GM18519 (cell line): ENCODE measurements around the gene C1orf53.
"Not testable (repeated sequence)": the region's sequence is repeated elsewhere in the genome, so short reads cannot be mapped to it uniquely, and the experiment has no call there.

Experiments
- ATAC-seq: cut with Tn5 transposase; IDR thresholded peaks from one replicate; pipeline ENCODE4 v1.9.1; 2021; ENCODE audit warnings: mild to moderate bottlenecking, moderate library complexity; ENCODE audit not compliant: unreplicated experiment, low FRiP score

Gene C1orf53

GRCh38 chr1:197902454-197903195 is at the start of gene C1orf53:
Gene C1orf53, plus strand, starts transcription at chr1:197902630. Its CDS starts 20 bp downstream, at chr1:197902650.
- ATAC-seq, result peak; percentile 93

GRCh38 chr1:197855751-197856150 is 46.7 kb upstream of the C1orf53 start:
- not testable (repeated sequence) for ATAC-seq

GRCh38 chr1:197857477-197857876 is 45.0 kb upstream of the C1orf53 start:
- ATAC-seq, result no peak

- no peak for ATAC-seq
These were observed 43.4 kb upstream of the C1orf53 start for GRCh38 chr1:197859024-197859423.

GRCh38 chr1:197862221-197862620 is 40.2 kb upstream of the C1orf53 start:
- no peak for ATAC-seq

GRCh38 chr1:197862671-197863070 is 39.8 kb upstream of the C1orf53 start:
- no peak for ATAC-seq

- no peak for ATAC-seq
These were observed 36.6 kb upstream of the C1orf53 start for GRCh38 chr1:197865809-197866208.

- peak; percentile 96 for ATAC-seq
These were observed 33.5 kb upstream of the C1orf53 start for GRCh38 chr1:197868751-197869489.

GRCh38 chr1:197869490-197870077 is 32.8 kb upstream of the C1orf53 start:
- ATAC-seq, result no peak

- no peak for ATAC-seq
These were observed 25.5 kb upstream of the C1orf53 start for GRCh38 chr1:197876894-197877293.

GRCh38 chr1:197880385-197880784 is 22.0 kb upstream of the C1orf53 start:
- ATAC-seq, result not testable (repeated sequence)

GRCh38 chr1:197882241-197882640 is 20.2 kb upstream of the C1orf53 start:
- not testable (repeated sequence) for ATAC-seq

- no peak for ATAC-seq
These were observed 18.3 kb upstream of the C1orf53 start for GRCh38 chr1:197884173-197884572.

GRCh38 chr1:197890936-197891335 is 11.5 kb upstream of the C1orf53 start:
- no peak for ATAC-seq

GRCh38 chr1:197892684-197893083 is 9.7 kb upstream of the C1orf53 start:
- ATAC-seq, result no peak

- ATAC-seq, result no peak
These were observed 6.1 kb upstream of the C1orf53 start for GRCh38 chr1:197896301-197896700.

- no peak for ATAC-seq
These were observed 3.4 kb upstream of the C1orf53 start for GRCh38 chr1:197899037-197899436.

GRCh38 chr1:197902131-197902453 is 338 bp upstream of the C1orf53 start:
- no peak for ATAC-seq

GRCh38 chr1:197903196-197903514 is 725 bp downstream of the C1orf53 start:
- no peak for ATAC-seq

- ATAC-seq, result no peak
These were observed 1.8 kb downstream of the C1orf53 start for GRCh38 chr1:197904126-197904787.

- ATAC-seq, result no peak
These were observed 3.4 kb downstream of the C1orf53 start for GRCh38 chr1:197905699-197906351.
